CD4-positive, alpha-beta T cell treated with Interleukin-6 at 100 ng/mL for 8 hours (primary cell): ENCODE results near the gene POM121C.
"Not testable (repeated sequence)": the region's sequence is repeated elsewhere in the genome, so short reads cannot be mapped to it uniquely, and the experiment has no call there.

Source experiments
- DNase-seq: peaks from one replicate; pipeline ENCODE4 v3.0.0-alpha.2; 2020; ENCODE audit warnings: mixed read lengths, low spot score

Gene POM121C

DNA sequence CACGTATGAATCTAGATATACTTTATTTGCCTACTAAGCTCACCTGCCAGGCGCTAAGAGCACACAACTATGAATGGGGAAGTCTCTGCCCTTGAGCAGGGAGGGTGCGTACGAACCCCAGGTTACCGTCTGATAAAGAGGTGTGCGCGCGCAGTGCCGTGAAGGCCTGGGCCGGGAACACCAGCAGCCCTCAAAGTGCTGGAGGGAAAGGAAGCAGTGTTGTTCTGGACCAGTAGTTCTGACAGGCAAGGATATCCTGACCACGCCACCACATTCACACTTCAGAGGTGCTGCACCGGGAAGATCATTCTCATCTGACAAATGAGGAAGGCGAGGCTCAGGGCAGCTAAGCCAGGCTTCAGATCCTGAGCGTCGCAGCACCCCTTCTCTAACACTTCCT is 62.6 kb downstream of the POM121C start:
- not testable (repeated sequence) for DNase-seq

DNA sequence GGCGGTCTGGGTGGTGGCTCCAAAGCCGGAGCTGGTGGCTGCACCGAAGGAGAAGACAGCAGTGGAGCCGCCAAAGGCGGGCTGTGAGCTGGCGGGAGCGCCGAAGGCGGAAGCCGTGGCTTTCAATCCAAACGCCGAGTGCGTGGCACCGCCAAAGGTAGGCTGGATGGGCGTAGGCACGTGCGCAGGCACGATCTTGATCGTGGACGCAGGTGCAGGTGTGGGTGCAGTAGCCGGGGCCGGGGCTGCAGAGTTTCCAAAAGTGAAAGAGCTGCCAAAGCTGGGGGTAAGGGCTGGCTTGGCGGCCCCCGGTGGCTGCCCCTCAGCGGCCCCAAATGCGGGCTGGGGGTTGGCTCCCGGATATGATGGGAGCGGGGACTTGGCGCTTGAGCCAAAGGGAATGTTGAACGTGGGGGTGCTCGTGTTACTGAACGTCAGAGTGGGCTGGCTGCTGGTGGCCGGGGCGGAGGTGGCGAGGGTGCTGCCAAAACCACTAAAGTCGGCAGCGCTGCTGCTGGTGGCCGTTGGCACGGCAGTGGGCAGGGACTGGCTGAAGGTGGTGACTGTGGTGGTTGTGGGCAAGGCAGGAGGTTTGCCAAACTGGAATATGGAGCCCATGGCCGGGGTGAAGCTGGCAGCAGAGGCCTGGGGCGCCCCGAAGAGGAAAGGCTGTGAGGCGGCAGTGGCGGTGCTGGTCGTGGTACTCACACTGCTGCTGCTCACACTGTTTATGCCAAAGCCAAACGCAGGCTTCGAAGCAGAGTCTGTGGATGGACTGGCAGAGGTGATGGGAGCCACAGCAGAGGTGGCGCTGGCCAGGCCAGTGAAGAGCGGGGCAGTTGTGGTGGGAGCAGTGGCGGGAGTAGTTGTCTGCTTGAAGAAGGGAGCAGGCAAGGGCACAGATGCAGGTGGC is 64.0 kb downstream of the POM121C start:
- DNase-seq, result not testable (repeated sequence)

DNA sequence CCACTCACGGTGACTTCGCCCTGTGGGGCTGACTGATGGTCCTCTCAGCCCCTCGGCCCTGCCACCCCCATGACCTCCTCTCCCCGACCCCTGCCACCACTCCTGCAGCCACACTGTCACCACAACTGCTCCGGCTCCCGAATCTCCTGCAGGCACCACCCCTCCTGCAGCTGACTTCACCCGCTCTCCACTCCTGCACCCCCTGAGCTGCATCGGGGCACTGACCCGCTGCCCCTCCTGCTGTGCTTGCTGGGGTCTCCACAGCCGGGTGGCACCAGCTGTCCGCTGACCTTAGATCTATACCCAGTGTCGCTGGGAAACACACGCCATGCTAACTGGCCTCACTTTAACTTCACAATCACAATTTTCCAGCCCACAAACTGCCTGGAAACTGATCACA is 65.9 kb downstream of the POM121C start:
- not testable (repeated sequence) for DNase-seq

DNA sequence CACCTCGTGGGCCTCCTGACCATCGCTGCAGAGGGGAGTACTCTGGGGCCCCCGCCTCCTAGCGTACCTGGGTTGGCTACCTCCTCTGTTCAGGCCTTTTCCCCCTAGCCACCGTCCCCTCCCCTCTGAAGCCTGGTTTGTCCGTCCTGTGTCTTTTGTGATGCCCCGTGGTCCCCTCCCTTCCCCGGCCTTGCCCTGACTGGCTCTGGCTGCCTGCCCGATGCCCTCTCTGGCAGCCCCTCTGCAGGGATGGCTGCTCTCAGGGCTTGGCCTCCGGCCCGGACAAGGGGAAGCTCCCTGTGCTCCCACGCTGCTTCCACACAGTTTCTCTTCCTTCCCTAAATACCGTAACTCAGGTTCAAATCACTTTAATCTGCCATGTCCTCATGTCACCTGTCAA is 66.4 kb downstream of the POM121C start:
- not testable (repeated sequence) for DNase-seq

DNA sequence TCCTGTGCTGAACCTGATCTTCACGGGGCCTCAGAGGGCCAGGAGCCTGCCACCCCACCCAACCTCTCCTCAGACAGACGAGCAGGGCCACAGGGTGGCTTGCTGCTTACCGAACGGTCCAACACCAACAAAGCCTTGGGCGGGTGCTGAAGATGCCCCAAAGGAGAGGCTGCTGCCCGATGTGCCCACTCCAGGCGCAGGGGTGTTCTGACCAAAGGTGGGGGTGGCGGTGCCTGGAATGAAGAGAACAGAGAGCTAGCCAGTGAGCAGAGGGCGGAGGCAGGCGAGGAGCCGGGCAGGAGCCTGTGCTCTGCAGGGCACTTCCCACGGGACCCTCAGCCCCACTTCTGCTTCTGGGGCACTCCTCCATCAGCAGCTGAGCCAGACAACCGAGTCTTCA is 66.9 kb downstream of the POM121C start:
- DNase-seq, result not testable (repeated sequence)

DNA sequence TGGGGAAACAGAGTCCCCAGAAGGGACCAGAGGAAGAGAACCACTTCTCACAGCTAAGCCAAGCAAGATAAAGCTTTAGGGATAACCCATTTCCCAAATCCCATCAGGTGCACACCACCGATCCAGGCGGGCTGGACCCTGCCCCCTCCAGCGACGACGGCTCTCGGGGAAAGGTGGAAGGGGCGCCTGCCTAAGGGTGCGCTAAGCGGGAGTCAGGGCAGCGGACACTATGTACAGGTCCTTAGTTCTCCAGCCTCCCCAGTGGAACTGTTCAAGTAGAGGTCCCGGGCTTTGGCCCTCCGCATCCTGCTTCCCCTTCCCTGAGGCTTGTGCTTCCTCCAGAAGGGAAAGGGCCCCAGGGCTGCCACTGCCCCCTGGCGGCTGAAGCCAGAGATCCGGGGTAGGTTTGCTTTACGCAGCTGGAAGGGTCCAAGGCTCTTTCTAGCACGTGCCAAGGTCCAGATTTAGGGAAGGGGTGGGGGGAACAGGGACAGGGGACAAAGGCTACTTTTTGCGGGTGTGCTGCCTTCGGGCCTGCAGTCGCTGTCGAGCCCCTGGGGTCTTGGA is 67.7 kb downstream of the POM121C start:
- not testable (repeated sequence) for DNase-seq

DNA sequence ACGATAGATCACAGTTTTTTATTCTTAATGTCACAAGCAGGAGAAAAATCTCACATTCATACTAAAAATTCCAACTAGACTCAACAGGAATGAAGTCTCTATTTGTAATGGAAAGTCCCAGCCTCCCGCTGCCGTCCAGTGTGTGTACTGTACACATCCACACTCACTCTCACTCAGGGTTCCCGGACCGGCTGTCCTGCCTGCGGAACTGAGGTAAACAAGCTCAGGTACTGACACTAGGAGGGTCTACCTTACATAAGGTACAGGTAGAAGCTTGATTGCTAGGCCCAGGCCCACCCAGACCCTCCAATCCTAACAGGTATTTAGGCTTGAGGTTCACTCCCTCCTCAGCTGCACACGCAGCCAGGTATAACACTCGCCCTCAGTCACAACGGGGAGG is 69.3 kb downstream of the POM121C start:
- not testable (repeated sequence) for DNase-seq

DNA sequence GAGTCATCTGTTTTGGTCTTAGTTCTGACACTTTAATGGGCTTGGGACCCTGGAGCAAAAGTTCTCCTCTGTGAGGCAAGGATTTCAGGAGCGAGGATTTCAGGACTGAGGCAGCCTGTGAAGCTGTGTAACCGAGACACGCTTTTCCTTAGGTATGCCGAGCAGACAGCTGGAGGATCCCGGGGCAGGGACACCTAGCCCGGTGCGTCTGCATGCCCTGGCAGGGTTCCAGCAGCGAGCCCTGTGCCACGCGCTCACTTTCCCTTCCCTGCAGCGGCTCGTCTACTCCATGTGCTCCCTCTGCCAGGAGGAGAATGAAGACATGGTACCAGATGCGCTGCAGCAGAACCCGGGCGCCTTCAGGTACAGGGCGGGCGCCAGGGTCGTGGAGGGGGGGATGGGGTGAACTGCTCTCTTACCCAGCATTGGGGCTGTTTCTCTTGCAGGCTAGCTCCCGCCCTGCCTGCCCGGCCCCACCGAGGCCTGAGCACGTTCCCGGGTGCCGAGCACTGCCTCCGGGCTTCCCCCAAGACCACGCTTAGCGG is 70.2 kb downstream of the POM121C start:
- not testable (repeated sequence) for DNase-seq

DNA sequence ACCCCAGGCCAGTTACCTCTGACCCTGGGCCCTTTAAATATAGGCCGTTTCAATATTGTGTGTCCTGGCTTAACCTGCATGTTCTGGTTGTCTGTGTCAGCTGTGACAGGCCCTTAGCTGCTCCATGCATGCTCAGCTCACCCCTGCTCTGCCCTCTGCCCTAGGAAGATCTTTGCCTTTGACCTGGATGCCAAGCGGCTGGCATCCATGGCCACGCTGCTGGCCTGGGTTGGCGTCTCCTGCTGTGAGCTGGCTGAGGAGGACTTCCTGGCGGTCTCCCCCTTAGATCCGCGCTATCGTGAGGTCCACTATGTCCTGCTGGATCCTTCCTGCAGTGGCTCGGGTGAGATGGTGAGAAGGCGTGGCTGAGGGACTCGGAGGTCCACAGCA is 70.7 kb downstream of the POM121C start:
- DNase-seq, result not testable (repeated sequence)

DNA sequence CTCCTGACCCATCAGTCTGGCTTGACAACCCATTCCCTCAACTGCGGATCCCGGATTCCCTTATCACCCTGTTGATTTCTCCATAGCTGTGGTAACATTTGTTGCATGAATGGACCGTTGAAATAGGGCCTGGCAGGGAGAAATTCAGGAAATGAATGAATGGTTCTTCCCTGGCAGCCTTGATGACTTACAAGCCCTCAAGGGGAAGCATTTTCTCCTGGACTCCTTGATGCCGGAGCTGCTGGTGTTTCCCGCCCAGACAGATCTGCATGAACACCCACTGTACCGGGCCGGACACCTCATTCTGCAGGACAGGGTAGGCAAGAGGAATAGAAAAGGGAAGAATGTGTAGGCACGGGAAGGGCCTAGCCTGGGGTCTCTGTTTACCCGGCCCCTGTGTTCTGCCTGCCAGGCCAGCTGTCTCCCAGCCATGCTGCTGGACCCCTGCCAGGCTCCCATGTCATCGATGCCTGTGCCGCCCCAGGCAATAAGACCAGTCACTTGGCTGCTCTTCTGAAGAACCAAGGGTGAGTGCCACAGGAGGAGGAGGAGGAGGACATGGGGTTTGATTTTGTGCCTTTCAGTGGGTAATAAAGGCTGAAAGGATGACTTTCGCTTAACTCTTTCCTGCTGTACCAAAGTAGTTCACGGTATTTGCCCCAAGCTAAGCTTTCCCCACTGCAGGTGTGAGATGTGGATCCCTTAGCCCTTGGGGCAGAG is 71.2 kb downstream of the POM121C start:
- not testable (repeated sequence) for DNase-seq

DNA sequence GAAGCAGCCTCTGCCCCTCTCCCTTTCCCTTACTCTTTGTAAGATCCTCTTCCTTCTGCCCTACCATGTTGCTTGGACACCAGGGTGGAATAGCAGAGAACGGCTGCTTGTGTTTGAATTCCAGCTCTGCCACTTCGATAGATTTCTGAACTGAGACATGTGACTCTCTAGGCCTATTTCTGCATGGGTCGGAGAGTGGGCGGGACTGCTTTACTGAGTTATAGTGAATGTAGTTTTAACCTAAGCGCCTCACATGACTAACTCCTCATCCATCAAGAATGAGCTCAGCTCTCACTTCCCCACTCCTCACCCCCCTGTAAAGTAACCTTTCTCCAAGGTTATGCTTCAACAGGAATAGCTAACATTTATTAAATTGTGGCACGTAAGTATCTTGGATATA is 71.9 kb downstream of the POM121C start:
- DNase-seq, result not testable (repeated sequence)

DNA sequence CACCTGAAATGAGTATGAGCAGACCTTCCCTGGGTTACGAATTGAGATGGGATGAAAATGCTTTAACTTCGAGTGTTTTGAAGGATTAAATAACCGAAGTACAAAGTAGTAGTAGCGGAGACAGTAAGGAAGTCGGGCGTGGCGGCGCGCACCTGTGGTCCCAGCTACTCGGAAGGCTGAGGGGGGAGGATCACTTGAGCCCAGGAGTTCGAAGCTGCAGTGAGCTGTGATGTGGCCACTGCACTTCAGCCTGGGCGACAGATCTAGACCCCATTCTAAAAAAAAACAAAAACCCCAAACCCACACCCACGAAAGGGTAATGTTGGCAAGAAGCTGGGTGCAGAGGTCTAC is 75.3 kb downstream of the POM121C start:
- not testable (repeated sequence) for DNase-seq

DNA sequence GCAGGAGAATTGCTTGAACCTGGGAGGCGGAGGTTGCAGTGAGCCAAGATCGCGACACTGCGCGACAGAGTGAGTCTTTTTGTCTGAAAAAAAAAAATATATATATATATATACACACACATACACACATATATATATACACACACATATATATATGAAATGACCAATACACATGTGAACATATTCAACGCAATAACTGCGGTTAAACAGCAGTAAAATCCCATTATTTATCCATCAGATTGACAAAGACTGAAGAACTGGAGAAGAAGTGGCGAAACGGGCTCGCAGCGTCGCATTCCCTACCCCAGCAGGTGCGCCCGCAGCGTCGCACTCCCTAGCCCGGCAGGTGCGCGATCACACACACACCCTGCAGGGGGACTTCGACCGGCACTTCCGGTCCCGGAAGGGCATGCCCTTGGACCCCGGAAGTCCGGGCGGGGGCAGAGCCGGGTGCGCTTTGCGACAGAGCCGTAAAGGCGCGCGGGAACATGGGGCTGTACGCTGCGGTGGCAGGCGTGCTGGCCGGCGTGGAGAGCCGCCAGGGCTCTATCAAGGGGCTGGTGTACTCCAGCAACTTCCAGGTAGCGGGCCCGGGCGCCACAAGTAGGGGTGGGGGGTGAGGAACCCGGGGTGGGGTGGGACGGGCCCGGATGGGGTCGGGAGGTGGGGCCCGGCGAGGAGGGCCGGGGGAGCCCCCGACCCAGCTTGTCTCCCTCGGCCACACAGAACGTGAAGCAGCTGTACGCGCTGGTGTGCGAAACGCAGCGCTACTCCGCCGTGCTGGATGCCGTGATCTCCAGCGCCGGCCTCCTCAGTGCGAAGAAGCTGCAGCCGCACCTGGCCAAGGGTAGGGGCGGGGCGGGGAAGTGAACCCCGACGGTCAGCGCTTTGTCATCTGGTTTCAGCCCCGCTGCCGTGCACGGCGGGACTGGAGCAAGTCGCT is 75.9 kb downstream of the POM121C start:
- not testable (repeated sequence) for DNase-seq

DNA sequence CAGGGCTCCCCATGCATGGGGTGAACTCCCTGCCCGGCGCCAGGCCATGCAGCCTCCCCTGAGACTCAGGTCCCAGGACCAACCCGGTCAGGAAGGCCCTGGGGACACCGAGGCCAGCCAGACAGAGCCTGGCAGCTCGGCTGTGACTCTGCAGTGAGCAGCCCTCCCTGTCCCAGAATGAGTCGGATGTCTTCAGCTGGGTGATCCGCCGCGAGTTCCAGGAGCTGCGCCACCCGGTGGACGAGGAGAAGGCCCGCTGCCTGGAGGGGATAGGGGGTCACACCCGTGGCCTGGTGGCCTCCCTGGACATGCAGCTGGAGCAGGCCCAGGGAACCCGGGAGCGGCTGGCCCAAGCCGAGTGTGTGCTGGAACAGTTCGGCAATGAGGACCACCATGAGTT is 81.4 kb downstream of the POM121C start:
- not testable (repeated sequence) for DNase-seq

DNA sequence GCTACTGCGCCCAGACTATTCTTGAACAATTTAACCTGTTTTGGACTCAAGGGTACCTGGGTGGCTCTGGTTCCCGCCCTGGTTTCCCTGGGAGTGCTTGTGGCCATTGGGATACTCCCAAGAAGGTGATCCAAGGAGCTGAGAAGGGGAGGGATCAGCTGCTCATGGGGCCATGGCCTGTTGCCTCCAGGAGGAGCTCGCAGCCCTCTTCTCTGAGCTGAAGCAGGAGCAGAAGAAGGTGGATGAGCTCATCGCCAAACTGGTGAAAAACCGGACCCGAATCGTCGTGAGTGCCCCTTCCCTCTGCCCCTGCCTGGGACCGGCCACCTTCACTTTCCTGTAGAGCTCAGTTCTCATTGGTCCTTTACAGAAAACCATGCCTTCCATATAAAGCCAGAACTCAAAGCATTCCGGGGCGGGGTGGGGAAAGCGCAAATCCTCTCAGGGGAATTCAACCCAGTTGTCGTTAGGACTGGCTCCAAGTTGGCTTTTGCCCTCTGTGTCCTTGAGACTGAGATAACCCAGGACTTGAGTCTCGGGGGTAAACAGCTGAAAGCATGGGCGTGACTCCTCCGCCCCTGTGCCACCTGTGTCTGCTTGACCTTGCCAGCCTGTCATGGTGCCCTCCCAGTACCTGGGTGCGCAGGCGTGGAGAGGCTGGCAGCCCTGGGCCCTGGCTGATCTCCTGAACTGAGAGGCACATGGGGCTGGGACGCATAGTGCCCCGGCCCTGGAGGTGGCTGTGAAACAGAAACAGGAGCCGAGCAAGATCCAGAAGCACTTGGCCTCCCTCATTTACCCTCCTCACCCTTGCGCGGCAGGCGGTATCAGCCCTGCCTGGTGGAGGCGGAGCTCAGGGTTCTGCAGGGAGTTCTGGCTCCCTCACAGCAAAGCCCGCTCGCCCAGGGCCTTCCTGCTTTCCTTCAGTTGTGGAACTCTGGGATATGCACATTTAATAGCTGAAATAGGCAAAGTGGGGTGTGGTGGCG is 82.3 kb downstream of the POM121C start:
- DNase-seq, result not testable (repeated sequence)

DNA sequence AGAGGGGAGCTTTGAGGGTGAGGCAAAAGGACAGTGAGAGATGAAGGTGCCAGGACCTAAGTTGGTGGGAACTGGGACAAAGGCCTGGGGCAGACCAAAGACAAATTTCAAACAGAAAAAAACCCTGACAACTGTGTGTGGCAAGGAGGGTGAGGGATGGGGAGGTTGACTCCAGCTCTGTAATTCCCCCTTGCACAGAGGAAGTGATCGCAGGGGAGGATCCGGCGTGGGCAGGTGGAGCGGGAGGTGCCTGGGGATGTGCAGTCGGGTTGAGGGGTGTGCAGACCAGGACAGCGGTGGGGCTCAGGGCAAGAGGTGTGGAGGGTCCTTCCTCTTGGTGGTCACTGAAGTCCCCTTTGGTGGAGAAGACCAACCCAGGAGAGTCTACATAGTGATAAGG is 85.5 kb downstream of the POM121C start:
- not testable (repeated sequence) for DNase-seq

DNA sequence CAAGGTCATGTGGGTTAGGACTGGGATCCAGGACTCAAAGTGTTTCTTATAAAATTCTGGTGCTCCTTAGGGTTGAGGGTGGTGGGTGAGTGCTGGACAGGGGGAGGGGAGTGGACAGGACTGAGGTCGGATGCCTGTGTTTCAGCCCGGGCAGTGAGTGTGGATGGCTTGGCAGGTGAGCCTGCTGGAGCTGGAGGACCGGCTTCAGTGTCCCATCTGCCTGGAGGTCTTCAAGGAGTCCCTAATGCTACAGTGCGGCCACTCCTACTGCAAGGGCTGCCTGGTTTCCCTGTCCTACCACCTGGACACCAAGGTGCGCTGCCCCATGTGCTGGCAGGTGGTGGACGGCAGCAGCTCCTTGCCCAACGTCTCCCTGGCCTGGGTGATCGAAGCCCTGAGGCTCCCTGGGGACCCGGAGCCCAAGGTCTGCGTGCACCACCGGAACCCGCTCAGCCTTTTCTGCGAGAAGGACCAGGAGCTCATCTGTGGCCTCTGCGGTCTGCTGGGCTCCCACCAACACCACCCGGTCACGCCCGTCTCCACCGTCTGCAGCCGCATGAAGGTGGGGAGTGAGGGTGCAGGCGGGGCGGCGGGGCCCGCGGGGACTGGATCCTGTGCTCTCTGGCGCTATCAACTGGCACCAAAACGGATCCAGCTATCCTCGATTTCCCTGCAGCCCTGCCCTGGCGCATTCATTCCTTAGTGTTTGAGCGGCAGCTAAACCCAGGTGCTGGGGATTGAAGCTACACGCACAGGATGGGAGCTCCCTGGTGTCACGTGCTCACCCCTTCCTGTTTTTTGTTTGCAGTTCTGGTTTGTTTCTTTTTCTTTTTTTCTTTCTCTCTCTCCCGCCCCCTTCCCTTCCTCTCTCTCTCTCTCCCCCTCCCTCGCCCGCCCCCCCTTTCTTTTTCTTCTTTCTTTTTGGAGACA is 87.1 kb downstream of the POM121C start:
- not testable (repeated sequence) for DNase-seq

DNA sequence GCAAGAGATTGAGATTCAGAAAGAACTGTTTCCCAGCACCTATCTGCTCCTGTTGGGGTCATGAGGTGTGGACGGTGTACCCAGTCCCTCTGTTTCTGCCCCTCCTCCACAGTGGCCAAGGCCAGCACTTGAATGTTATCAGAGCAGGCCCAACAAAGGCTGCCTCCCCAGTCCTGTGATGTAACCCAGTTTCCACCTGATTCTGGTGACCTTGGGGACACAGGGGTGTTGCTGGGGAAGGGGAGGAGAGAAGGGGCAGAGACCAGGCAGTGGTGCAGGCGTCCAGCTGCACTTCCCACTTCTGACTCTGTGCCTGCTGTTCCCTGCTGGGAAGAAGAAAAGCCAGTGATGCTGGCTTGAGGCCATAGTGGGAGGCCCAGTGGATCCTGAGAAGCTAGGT is 88.2 kb downstream of the POM121C start:
- not testable (repeated sequence) for DNase-seq

DNA sequence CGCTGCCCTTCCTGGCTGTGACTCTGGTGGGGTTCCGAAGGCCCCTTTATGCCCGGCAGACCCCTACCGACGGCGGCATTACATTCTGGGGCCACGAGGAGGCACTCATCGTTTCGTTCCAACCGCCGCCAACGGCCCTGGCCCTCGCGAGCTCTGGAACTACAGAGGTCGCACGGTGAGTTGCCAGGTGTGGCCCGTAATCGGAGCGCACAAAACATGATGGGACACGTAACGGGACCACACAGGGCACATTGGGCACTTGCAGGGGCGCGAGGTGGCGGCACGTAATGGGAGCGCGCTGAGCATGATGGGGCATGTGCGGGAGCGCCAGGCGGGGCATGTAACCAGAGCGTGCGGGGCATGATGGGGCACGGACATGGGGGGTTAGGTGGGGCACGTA is 90.8 kb downstream of the POM121C start, which contains the start of gene TRIM73:
TRIM73 (plus strand) TSS at position 301 of the 400 bp plus-strand sequence. CDS start 3,305 bp downstream, outside the sequence.
- DNase-seq, result not testable (repeated sequence)
